Omental fat pad (tissue), 4 donors: ENCODE results near the gene C3orf52. TPM values are rescaled to one million over a fixed set of nuclear protein-coding genes. Genes with fewer than 3 reads are reported as not detected.

Experiments used
- ATAC-seq: fragments of 150-250 bp; one replicate; pipeline ENCODE4 v1.9.1; 2016; ENCODE audit warnings: mild to moderate bottlenecking, moderate library complexity; ENCODE audit not compliant: low FRiP score
- DNase-seq: peaks from one replicate; pipeline ENCODE4 v3.0.0-alpha.2; 2019; ENCODE audit warnings: low spot score
- total RNA-seq, 4 donors: library from RNA; depleted of rRNA; stranded (reverse); fragments of >200 nt; gene quantifications; one replicate each; pipeline ENCODE4 v1.1.0, GENCODE V29; 2016
- TF ChIP-seq, protein P1 (sequence below), 3 donors: fragments of 450-650 bp; IDR thresholded peaks; one replicate each; pipeline ENCODE4 v1.5.1; 2016 to 2017; ENCODE audit warnings: antibody characterized with exemption in 3 of 3, mild to moderate bottlenecking in 3 of 3, moderate library complexity in 2 of 3

The C3orf52 gene
- total RNA-seq, 4 donors from 2014 or later: 2.3 to 39.1 (median 13.1) TPM; not detected in 1

- ATAC-seq (no peak), DNase-seq (no peak)
- TF ChIP-seq, protein P1, sequence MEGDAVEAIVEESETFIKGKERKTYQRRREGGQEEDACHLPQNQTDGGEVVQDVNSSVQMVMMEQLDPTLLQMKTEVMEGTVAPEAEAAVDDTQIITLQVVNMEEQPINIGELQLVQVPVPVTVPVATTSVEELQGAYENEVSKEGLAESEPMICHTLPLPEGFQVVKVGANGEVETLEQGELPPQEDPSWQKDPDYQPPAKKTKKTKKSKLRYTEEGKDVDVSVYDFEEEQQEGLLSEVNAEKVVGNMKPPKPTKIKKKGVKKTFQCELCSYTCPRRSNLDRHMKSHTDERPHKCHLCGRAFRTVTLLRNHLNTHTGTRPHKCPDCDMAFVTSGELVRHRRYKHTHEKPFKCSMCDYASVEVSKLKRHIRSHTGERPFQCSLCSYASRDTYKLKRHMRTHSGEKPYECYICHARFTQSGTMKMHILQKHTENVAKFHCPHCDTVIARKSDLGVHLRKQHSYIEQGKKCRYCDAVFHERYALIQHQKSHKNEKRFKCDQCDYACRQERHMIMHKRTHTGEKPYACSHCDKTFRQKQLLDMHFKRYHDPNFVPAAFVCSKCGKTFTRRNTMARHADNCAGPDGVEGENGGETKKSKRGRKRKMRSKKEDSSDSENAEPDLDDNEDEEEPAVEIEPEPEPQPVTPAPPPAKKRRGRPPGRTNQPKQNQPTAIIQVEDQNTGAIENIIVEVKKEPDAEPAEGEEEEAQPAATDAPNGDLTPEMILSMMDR (IDR thresholded peaks at IDR 0.05): no peak
Measured at GRCh38 chr3:112126511-112126911, 40.3 kb downstream of the C3orf52 start.

DNA sequence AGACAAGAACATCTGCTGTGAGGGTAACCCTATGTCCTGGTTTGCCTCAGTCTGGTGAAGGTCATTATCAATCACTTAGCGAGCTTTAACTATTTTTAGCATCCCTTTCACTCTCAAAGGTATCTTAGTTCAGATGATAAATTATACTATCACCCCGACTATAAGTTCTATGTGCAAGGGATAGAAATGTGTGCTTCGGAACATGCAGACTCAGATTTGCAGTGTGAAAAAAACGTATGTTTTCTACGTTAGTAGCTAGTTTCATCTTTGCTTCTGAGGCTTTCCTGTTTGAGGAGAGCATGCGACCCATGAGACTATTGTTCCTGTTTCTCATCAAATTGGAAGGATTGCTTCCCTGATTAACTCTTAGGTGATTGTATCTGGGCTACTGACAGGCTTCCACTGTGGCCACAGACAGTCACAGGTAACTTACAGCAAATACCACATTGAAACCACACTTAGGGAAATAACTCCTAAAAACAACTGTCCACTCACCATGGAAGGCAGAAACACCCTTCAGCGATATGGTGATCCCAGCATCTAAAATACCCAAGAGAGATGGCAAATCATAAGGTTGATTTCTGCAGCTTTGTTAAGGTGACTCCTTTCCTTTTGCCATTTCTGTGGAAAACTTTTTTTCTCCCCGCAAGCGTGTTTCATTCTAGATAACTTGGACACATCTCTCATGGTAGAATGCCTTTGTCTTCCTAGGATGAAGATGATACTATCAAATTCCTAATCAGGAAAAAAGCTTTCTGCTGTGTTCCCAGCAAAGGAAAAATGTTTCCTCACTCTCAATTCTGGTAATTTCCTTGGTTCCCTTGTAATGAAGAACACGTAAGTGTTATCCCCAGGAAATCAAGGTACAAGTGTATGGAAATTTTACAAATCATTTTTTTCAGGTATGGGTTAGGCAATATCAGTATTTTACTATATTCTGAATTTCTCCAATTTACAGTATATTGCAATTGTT is 41.6 kb downstream of the C3orf52 start:
- ATAC-seq (no peak), DNase-seq (no peak)
- TF ChIP-seq, protein P1 (IDR thresholded peaks at IDR 0.05): no peak

DNA sequence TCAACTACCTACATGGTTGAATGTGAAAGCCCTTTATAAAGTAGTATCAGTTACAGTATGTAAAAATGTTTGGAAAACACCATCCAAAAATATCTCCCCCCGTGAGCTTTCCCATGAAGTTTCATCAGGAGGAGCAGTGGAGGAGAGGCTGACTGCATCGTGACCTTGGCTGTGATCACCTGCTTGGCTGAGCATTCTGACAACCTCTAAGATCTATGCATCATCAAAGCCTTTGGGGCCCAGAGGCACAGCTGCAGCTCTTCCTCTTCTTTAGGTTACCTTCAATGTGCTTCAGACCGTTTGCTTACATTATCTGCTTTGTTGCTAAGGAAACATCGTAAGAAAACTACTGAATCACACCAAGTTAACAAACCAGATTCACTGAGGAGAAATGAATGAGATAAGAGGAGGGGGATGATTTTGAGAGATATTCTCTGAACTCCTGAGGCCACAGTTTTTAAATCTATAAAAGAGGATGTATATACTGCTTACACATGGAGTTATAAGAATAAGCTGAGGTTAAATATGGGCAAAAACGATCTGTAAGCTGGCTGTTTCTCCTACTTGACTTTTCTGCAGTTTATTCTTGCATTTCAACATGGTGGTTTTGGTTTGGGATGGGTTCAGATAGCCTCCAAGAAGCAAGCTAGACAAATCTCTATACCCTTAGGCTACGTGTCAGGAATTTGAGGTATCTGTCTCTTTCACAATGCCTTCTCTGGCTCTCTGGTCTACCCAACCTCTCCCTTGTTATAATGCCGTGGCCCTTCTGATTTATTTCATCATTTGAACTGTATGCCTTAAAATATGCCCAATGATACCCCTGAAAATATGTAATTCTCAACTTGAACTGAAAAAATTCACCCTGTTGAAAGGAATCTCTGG is 42.9 kb downstream of the C3orf52 start:
- DNase-seq (no peak), ATAC-seq (peak; percentile 53)
- TF ChIP-seq, protein P1 (IDR thresholded peaks at IDR 0.05): no peak

DNA sequence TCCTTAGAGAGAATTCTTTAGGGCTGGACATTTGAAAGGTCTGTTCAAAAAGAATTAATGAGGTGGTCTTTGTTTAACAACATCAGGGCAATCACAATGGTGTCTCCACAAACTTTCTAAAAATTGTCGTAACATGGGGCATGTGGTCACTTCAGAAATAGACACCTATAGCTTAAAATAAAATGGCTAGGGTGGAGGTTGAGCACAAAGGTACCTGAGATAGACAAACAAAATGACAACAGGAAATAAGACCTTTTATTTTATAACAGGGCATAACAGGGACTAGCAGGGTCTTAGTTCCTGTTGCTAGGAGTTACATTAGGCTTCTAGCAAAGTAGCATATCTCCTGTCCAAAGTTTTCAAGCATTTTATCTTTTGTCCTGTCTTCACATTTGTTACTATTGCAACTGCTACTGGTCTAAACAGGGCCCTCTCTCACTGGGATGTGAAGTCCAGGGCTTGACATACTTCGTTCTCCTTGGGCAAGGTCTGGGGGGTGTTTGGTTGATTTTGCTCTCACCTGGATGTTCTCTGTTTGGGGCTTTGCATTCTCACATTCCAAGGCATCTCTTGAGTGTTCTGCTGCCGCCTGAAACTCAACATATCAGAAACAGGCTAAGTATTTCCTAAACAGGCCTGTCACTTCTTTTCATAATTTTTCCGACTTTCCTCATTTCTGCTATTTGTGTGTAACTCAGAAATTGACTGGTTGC is 43.9 kb downstream of the C3orf52 start:
- TF ChIP-seq, protein P1 (IDR thresholded peaks at IDR 0.05): no peak
- ATAC-seq (no peak), DNase-seq (no peak)

GRCh38 chr3:112130638-112130993 is 44.4 kb downstream of the C3orf52 start:
- DNase-seq: no peak
- no peak for ATAC-seq
- TF ChIP-seq, protein P1 (IDR thresholded peaks at IDR 0.05): no peak

- TF ChIP-seq, protein P1 (IDR thresholded peaks at IDR 0.05): no peak
- ATAC-seq (no peak), DNase-seq (no peak)
Measured at GRCh38 chr3:112131111-112131510, 44.9 kb downstream of the C3orf52 start.
